ENCODE results near the gene HSPG2. TPM values are rescaled to one million over a fixed set of nuclear protein-coding genes. Genes with fewer than 3 reads are reported as not detected.
A peak's percentile ranks its signal among the peaks of the same experiment; 100 is the strongest.

HSPG2 gene
- total RNA-seq, 1 experiment from 2014 or later, result 171 TPM

GRCh38 chr1:21913763-21914162, 23.3 kb downstream of the HSPG2 start:
- Histone ChIP-seq H3K27me3 (ENCODE audit: control insufficient read depth, insufficient read depth, low read length) (no peaks in the 10 kb centered on the region), H3K9me3 (ENCODE audit: control insufficient read depth, insufficient read depth, low read depth, low read length) (no peaks in the 10 kb centered on the region), H3K27ac (ENCODE audit: low read length) (peak overlapping the region; percentile 77), H3K4me3 (ENCODE audit: low read depth in 2 of 2, low read length in 2 of 2) (no peak overlapping the region), H3K4me1 (ENCODE audit: control insufficient read depth, insufficient read depth, low read length) (peaks cover 63% of the 10 kb centered on the region), H3K36me3 (ENCODE audit: control insufficient read depth, insufficient read depth, low read length) (no peaks in the 10 kb centered on the region)
- BruUV-seq (replicated peaks), result no TSS peak
- ATAC-seq (0 out of 2 replicates have a peak, but pooled peaks have one; percentile 1), DNase-seq (ENCODE audit: low read depth, low spot score) (no peak)
- intact Hi-C loops (cut with micrococcal nuclease; ENCODE audit: unreplicated experiment) (no loop called here), in situ Hi-C loops (cut with HindIII; ENCODE audit: low pct_unique_long_range_greater_than_20kb, low sequenced_read_pairs) (no loop called here)
- ChIA-PET POLR2A (no interaction called here), CTCF (no interaction called here)
- TF ChIP-seq CTCF (IDR thresholded peaks at IDR 0.05) (no peak), POLR2AphosphoS5 (IDR thresholded peaks at IDR 0.05; ENCODE audit: low read depth, low read length) (no peak), REST (IDR thresholded peaks at IDR 0.05; ENCODE audit: insufficient read depth in 1 of 2, low read depth in 2 of 2, low read length in 1 of 2) (no peak), SIN3A (IDR thresholded peaks at IDR 0.05; ENCODE audit: borderline replicate concordance, insufficient read depth, low read depth, low read length) (no peak)

DNA sequence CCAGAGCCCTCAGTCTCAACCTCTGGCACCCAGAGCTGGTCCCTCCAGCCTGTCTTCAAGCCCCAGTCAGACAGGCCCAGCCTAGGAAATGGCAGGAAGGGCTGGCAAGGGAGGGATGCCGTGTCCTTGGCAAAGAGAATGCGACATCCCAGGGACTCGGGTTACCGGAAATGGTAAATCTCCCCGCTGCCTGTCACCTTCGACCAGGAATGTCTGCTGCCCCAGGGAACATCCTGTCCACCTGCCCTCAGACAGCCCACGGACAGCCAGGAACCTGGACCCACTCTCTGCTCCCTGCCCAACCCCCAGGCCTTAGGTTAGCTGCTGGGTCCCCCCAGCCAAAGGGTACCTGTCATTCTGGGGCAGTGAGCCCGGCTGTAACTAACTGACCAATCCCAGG, 23.9 kb downstream of the HSPG2 start:
- Histone ChIP-seq H3K27ac (ENCODE audit: low read length) (peak overlapping the region; percentile 77), H3K4me1 (ENCODE audit: control insufficient read depth, insufficient read depth, low read length) (peaks cover 63% of the 10 kb centered on the region), H3K27me3 (ENCODE audit: control insufficient read depth, insufficient read depth, low read length) (no peaks in the 10 kb centered on the region), H3K9me3 (ENCODE audit: control insufficient read depth, insufficient read depth, low read depth, low read length) (no peaks in the 10 kb centered on the region), H3K4me3 (ENCODE audit: low read depth in 2 of 2, low read length in 2 of 2) (no peak overlapping the region), H3K36me3 (ENCODE audit: control insufficient read depth, insufficient read depth, low read length) (no peaks in the 10 kb centered on the region)
- 0 out of 2 replicates have a peak, but pooled peaks have one; percentile 5 for ATAC-seq
- CTCF ChIA-PET, result no interaction called here
- no peak for TF ChIP-seq REST (IDR thresholded peaks at IDR 0.05; ENCODE audit: insufficient read depth in 1 of 2, low read depth in 2 of 2, low read length in 1 of 2)
- no peak for TF ChIP-seq SIN3A (IDR thresholded peaks at IDR 0.05; ENCODE audit: borderline replicate concordance, insufficient read depth, low read depth, low read length)
- no peak for TF ChIP-seq POLR2AphosphoS5 (IDR thresholded peaks at IDR 0.05; ENCODE audit: low read depth, low read length)
- no peak for TF ChIP-seq CTCF (IDR thresholded peaks at IDR 0.05)
- no peak for TF ChIP-seq TCF7L2 (IDR thresholded peaks at IDR 0.05; ENCODE audit: low read depth, low read length)
- POLR2A ChIA-PET, result no interaction called here
- no peak for DNase-seq (ENCODE audit: low read depth, low spot score)
- intact Hi-C loops (cut with micrococcal nuclease; ENCODE audit: unreplicated experiment), result no loop called here
- in situ Hi-C loops (cut with HindIII; ENCODE audit: low pct_unique_long_range_greater_than_20kb, low sequenced_read_pairs), result no loop called here
- BruUV-seq (replicated peaks), result no TSS peak

Data from Panc1 (cell line).